Measurements from ENCODE around the gene KCNIP1. TPM values are rescaled to one million over a fixed set of nuclear protein-coding genes. Genes with fewer than 3 reads are reported as not detected.

The KCNIP1 gene
- total RNA-seq, 1 donor from 2014 or later, result 2.3 TPM

GRCh38 chr5:170704417-170705192, 200.8 kb downstream of the KCNIP1 start:
- TF ChIP-seq CTCF (IDR thresholded peaks at IDR 0.05; ENCODE audit: unreplicated experiment), result no peak
- H3K4me1 Mint-ChIP-seq, result no peaks in the 10 kb centered on the region
- H3K27me3 Mint-ChIP-seq (ENCODE audit: low read depth), result peaks cover 45% of the 10 kb centered on the region
- H3K4me3 Mint-ChIP-seq, result no peak overlapping the region
- peaks cover 5% of the 10 kb centered on the region for H3K9me3 Mint-ChIP-seq
- no peak overlapping the region for H3K27ac Mint-ChIP-seq
- H3K36me3 Mint-ChIP-seq, result no peaks in the 10 kb centered on the region
- no peak for DNase-seq (ENCODE audit: low spot score in 2 of 2, unreplicated experiment in 2 of 2)

GRCh38 chr5:170709640-170710039, 205.8 kb downstream of the KCNIP1 start:
- Mint-ChIP-seq H3K36me3 (no peaks in the 10 kb centered on the region), H3K27ac (no peak overlapping the region), H3K4me1 (no peaks in the 10 kb centered on the region), H3K9me3 (peaks cover 21% of the 10 kb centered on the region), H3K4me3 (no peak overlapping the region), H3K27me3 (ENCODE audit: low read depth) (peaks cover 28% of the 10 kb centered on the region)
- TF ChIP-seq CTCF (IDR thresholded peaks at IDR 0.05; ENCODE audit: unreplicated experiment), result no peak
- DNase-seq (ENCODE audit: low spot score in 2 of 2, unreplicated experiment in 2 of 2), result no peak

GRCh38 chr5:170711300-170711699, 207.5 kb downstream of the KCNIP1 start:
- Mint-ChIP-seq H3K36me3 (no peaks in the 10 kb centered on the region), H3K9me3 (peaks cover 21% of the 10 kb centered on the region), H3K27ac (no peak overlapping the region), H3K4me3 (no peak overlapping the region), H3K27me3 (ENCODE audit: low read depth) (peaks cover 24% of the 10 kb centered on the region), H3K4me1 (no peaks in the 10 kb centered on the region)
- no peak for TF ChIP-seq CTCF (IDR thresholded peaks at IDR 0.05; ENCODE audit: unreplicated experiment)
- no peak for DNase-seq (ENCODE audit: low spot score in 2 of 2, unreplicated experiment in 2 of 2)

GRCh38 chr5:170715141-170715540, 211.3 kb downstream of the KCNIP1 start:
- peaks cover 28% of the 10 kb centered on the region for H3K27me3 Mint-ChIP-seq (ENCODE audit: low read depth)
- TF ChIP-seq CTCF (IDR thresholded peaks at IDR 0.05; ENCODE audit: unreplicated experiment), result no peak
- DNase-seq (ENCODE audit: low spot score in 2 of 2, unreplicated experiment in 2 of 2), result no peak
- H3K9me3 Mint-ChIP-seq, result peaks cover 13% of the 10 kb centered on the region
- peaks cover 2% of the 10 kb centered on the region for H3K4me1 Mint-ChIP-seq
- no peaks in the 10 kb centered on the region for H3K36me3 Mint-ChIP-seq
- H3K4me3 Mint-ChIP-seq, result no peak overlapping the region
- no peak overlapping the region for H3K27ac Mint-ChIP-seq

GRCh38 chr5:170716396-170716795, 212.6 kb downstream of the KCNIP1 start:
- H3K4me3 Mint-ChIP-seq, result no peak overlapping the region
- TF ChIP-seq CTCF (IDR thresholded peaks at IDR 0.05; ENCODE audit: unreplicated experiment), result no peak
- peaks cover 2% of the 10 kb centered on the region for H3K4me1 Mint-ChIP-seq
- peaks cover under 1% of the 10 kb centered on the region for H3K9me3 Mint-ChIP-seq
- no peak for DNase-seq (ENCODE audit: low spot score in 2 of 2, unreplicated experiment in 2 of 2)
- H3K27ac Mint-ChIP-seq, result no peak overlapping the region
- H3K36me3 Mint-ChIP-seq, result no peaks in the 10 kb centered on the region
- H3K27me3 Mint-ChIP-seq (ENCODE audit: low read depth), result peaks cover 21% of the 10 kb centered on the region

Measured in mesothelial cell of epicardium (in vitro differentiated cells).